GM12878 (cell line): ENCODE results near the gene PHKG2.

Source experiments
- CEBPZ ChIP-seq: fragments of 150-350 bp; IDR thresholded peaks from 2 replicates; pipeline ENCODE4 v1.6.1; 2016; ENCODE audit warnings: low read depth, low read length
- EP300 ChIP-seq, 2 experiments: fragments of 150-350 bp in 1 of 2; IDR thresholded peaks; 2 replicates each; pipeline ENCODE4 v1.6.1; 2011 to 2012; ENCODE audit warnings: low read depth in 2 of 2, low read length in 2 of 2, borderline replicate concordance in 1 of 2, improper control_type of control experiment in 1 of 2, inconsistent platforms in 1 of 2; ENCODE audit not compliant: control insufficient read depth in 1 of 2
- ETV6 ChIP-seq, 2 experiments: fragments of 450-650 bp in 1 of 2; IDR thresholded peaks in 1 of 2; conservative IDR thresholded peaks in 1 of 2; 2 replicates each; pipeline ENCODE4 v1.6.1; 2014; ENCODE audit warnings: antibody characterized with exemption in 1 of 2, borderline replicate concordance in 1 of 2, low read depth in 1 of 2, mild to moderate bottlenecking in 1 of 2, moderate library complexity in 1 of 2
- FOXK2 ChIP-seq: fragments of 450-650 bp; IDR thresholded peaks from 2 replicates; pipeline ENCODE4 v1.6.1; 2017; ENCODE audit warnings: mild to moderate bottlenecking, moderate library complexity
- POLR2A ChIP-seq: IDR thresholded peaks from 2 replicates; pipeline ENCODE4 v1.6.1; 2011; ENCODE audit warnings: low read depth, mild to moderate bottlenecking, low read length
- POLR2AphosphoS5 ChIP-seq: IDR thresholded peaks from 2 replicates; pipeline ENCODE4 v1.6.1; 2011; ENCODE audit warnings: mild to moderate bottlenecking, low read length, inconsistent platforms
- RELA ChIP-seq: fragments of 450-650 bp; IDR thresholded peaks from 2 replicates; pipeline ENCODE4 v1.8.0; 2014; ENCODE audit warnings: borderline replicate concordance; ENCODE audit not compliant: partially characterized antibody
- SMC3 ChIP-seq: IDR thresholded peaks from 2 replicates; pipeline ENCODE4 v1.6.1; 2011; ENCODE audit warnings: low read length, improper control_type of control experiment, borderline replicate concordance
- TF ChIP-seq, protein P1 (sequence below), 3 experiments: IDR thresholded peaks in 2 of 3; conservative IDR thresholded peaks in 1 of 3; 2 replicates each; pipeline ENCODE4 v1.5.1; 2011; ENCODE audit warnings: low read depth in 3 of 3, low read length in 3 of 3, mild to moderate bottlenecking in 3 of 3, control low read depth in 2 of 3, moderate library complexity in 2 of 3, inconsistent platforms in 1 of 3, mixed read lengths in 1 of 3; ENCODE audit not compliant: control insufficient read depth in 2 of 3, insufficient read depth in 1 of 3; ENCODE audit errors: extremely low read depth in 1 of 3
- TF ChIP-seq, protein P2 (sequence below): IDR thresholded peaks from 2 replicates; pipeline ENCODE4 v1.6.1; 2012; ENCODE audit warnings: mild to moderate bottlenecking, low read depth, low read length
- TF ChIP-seq, protein P3 (sequence below): IDR thresholded peaks from 2 replicates; pipeline ENCODE4 v1.6.1; 2012; ENCODE audit warnings: low read length, inconsistent platforms

DNA sequence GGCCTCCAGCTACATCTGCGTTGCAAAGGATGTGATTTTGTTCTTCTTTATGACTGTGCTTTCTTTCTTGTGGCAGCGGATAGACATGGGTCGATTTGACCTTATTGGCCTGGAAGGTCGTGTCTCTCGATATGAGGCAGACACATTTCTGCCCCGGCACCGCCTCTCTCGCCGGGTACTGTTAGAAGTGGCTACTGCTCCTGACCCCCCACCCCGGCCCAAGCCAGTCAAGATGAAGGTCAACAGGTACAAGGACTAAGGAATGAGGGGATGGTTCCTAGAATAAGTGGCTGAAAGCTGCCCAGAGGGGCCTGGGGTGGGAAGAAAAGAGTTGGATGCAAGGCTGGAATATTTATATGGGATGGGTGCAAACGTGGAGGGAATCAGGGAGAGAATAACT lies 28.1 kb upstream of the PHKG2 start:
- TF ChIP-seq POLR2A (no peak), FOXK2 (no peak), CEBPZ (no peak), ETV6 (conservative IDR thresholded peaks at IDR 0.05 in 1 of 2, IDR thresholded peaks at IDR 0.05 in 1 of 2; ENCODE audit: borderline replicate concordance in 1 of 2, low read depth in 1 of 2) (no peak), EP300 (IDR thresholded peaks at IDR 0.05; ENCODE audit: borderline replicate concordance in 1 of 2, control insufficient read depth in 1 of 2, low read depth in 2 of 2, low read length in 2 of 2) (no peak), RELA (no peak), SMC3 (no peak), POLR2AphosphoS5 (no peak)
- TF ChIP-seq, protein P1, sequence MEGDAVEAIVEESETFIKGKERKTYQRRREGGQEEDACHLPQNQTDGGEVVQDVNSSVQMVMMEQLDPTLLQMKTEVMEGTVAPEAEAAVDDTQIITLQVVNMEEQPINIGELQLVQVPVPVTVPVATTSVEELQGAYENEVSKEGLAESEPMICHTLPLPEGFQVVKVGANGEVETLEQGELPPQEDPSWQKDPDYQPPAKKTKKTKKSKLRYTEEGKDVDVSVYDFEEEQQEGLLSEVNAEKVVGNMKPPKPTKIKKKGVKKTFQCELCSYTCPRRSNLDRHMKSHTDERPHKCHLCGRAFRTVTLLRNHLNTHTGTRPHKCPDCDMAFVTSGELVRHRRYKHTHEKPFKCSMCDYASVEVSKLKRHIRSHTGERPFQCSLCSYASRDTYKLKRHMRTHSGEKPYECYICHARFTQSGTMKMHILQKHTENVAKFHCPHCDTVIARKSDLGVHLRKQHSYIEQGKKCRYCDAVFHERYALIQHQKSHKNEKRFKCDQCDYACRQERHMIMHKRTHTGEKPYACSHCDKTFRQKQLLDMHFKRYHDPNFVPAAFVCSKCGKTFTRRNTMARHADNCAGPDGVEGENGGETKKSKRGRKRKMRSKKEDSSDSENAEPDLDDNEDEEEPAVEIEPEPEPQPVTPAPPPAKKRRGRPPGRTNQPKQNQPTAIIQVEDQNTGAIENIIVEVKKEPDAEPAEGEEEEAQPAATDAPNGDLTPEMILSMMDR (IDR thresholded peaks at IDR 0.05 in 2 of 3, conservative IDR thresholded peaks at IDR 0.05 in 1 of 3; ENCODE audit: control insufficient read depth in 2 of 3, extremely low read depth in 1 of 3, insufficient read depth in 1 of 3, low read depth in 3 of 3, low read length in 3 of 3): no peak
- TF ChIP-seq, protein P2, sequence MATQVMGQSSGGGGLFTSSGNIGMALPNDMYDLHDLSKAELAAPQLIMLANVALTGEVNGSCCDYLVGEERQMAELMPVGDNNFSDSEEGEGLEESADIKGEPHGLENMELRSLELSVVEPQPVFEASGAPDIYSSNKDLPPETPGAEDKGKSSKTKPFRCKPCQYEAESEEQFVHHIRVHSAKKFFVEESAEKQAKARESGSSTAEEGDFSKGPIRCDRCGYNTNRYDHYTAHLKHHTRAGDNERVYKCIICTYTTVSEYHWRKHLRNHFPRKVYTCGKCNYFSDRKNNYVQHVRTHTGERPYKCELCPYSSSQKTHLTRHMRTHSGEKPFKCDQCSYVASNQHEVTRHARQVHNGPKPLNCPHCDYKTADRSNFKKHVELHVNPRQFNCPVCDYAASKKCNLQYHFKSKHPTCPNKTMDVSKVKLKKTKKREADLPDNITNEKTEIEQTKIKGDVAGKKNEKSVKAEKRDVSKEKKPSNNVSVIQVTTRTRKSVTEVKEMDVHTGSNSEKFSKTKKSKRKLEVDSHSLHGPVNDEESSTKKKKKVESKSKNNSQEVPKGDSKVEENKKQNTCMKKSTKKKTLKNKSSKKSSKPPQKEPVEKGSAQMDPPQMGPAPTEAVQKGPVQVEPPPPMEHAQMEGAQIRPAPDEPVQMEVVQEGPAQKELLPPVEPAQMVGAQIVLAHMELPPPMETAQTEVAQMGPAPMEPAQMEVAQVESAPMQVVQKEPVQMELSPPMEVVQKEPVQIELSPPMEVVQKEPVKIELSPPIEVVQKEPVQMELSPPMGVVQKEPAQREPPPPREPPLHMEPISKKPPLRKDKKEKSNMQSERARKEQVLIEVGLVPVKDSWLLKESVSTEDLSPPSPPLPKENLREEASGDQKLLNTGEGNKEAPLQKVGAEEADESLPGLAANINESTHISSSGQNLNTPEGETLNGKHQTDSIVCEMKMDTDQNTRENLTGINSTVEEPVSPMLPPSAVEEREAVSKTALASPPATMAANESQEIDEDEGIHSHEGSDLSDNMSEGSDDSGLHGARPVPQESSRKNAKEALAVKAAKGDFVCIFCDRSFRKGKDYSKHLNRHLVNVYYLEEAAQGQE: no peak
- TF ChIP-seq, protein P3, sequence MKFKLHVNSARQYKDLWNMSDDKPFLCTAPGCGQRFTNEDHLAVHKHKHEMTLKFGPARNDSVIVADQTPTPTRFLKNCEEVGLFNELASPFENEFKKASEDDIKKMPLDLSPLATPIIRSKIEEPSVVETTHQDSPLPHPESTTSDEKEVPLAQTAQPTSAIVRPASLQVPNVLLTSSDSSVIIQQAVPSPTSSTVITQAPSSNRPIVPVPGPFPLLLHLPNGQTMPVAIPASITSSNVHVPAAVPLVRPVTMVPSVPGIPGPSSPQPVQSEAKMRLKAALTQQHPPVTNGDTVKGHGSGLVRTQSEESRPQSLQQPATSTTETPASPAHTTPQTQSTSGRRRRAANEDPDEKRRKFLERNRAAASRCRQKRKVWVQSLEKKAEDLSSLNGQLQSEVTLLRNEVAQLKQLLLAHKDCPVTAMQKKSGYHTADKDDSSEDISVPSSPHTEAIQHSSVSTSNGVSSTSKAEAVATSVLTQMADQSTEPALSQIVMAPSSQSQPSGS: no peak
